GM18507 (cell line): Measurements from ENCODE around the gene C13orf46.

ENCODE experiments used
- DNase-seq: peaks from one replicate; pipeline ENCODE4 v3.0.0; 2011; ENCODE audit warnings: low read depth; ENCODE audit not compliant: insufficient read length; ENCODE audit errors: extremely low spot score
- FAIRE-seq: peaks from 2 replicates; lab custom pipeline; 2011; peaks lifted over from hg19 to GRCh38; lab: Jason Lieb, UNC

C13orf46 gene

GRCh38 chr13:114011226-114011625 lies 37.4 kb upstream of the C13orf46 start:
- FAIRE-seq (no peak), DNase-seq (no peak)

- FAIRE-seq = no peak
- DNase-seq = no peak
Observed at GRCh38 chr13:114010401-114011101, 36.7 kb upstream of the C13orf46 start.

- FAIRE-seq (no peak), DNase-seq (no peak)
Observed at GRCh38 chr13:114009590-114010400, 35.9 kb upstream of the C13orf46 start.

GRCh38 chr13:114008964-114009589 lies 35.2 kb upstream of the C13orf46 start:
- FAIRE-seq (no peak), DNase-seq (no peak)

GRCh38 chr13:114007566-114007965 lies 33.7 kb upstream of the C13orf46 start:
- FAIRE-seq (no peak), DNase-seq (no peak)

- DNase-seq = no peak
- no peak for FAIRE-seq
Observed at GRCh38 chr13:114005206-114005724, 31.4 kb upstream of the C13orf46 start.

GRCh38 chr13:114004420-114005205 lies 30.7 kb upstream of the C13orf46 start:
- no peak for DNase-seq
- FAIRE-seq = no peak

- DNase-seq (no peak), FAIRE-seq (no peak)
Observed at GRCh38 chr13:114002771-114003321, 29.0 kb upstream of the C13orf46 start.

- DNase-seq (no peak), FAIRE-seq (no peak)
Observed at GRCh38 chr13:114002009-114002544, 28.2 kb upstream of the C13orf46 start.

GRCh38 chr13:114001331-114002008 lies 27.6 kb upstream of the C13orf46 start:
- DNase-seq = no peak
- no peak for FAIRE-seq

GRCh38 chr13:114000151-114001040 lies 26.5 kb upstream of the C13orf46 start:
- no peak for DNase-seq
- FAIRE-seq = no peak

GRCh38 chr13:113999618-113999910 lies 25.7 kb upstream of the C13orf46 start:
- no peak for FAIRE-seq
- no peak for DNase-seq

- DNase-seq (no peak), FAIRE-seq (no peak)
Observed at GRCh38 chr13:113998781-113999617, 25.1 kb upstream of the C13orf46 start.

- no peak for DNase-seq
- no peak for FAIRE-seq
Observed at GRCh38 chr13:113997845-113998751, 24.2 kb upstream of the C13orf46 start.

GRCh38 chr13:113996912-113997745 lies 23.3 kb upstream of the C13orf46 start:
- no peak for FAIRE-seq
- no peak for DNase-seq
